Progenitor cell of endocrine pancreas (in vitro differentiated cells): ENCODE results near the gene CTBP2. TPM values are rescaled to one million over a fixed set of nuclear protein-coding genes. Genes with fewer than 3 reads are reported as not detected.

Experiments used
- DNase-seq: peaks from one replicate; pipeline ENCODE4 v3.0.0; 2021; ENCODE audit warnings: low spot score; ENCODE audit not compliant: unreplicated experiment
- H3K27ac Mint-ChIP-seq: 2 replicates; pipeline ENCODE4 v1.8.0; 2021; ENCODE audit warnings: mild to moderate bottlenecking, moderate library complexity, mixed read lengths
- H3K27me3 Mint-ChIP-seq: 2 replicates; pipeline ENCODE4 v1.8.0; 2021; ENCODE audit warnings: mixed read lengths
- H3K36me3 Mint-ChIP-seq: 2 replicates; pipeline ENCODE4 v1.8.0; 2022; ENCODE audit warnings: mixed read lengths; ENCODE audit not compliant: insufficient read depth
- H3K4me1 Mint-ChIP-seq: 2 replicates; pipeline ENCODE4 v1.8.0; 2021; ENCODE audit warnings: low read depth, mixed read lengths
- H3K4me3 Mint-ChIP-seq: 2 replicates; pipeline ENCODE4 v1.8.0; 2021; ENCODE audit warnings: low read depth, mild to moderate bottlenecking, moderate library complexity, mixed read lengths
- H3K9me3 Mint-ChIP-seq: 2 replicates; pipeline ENCODE4 v1.8.0; 2021; ENCODE audit warnings: low read depth, mixed read lengths
- total RNA-seq: library from RNA; stranded (reverse); gene quantifications from 2 replicates; pipeline ENCODE4 v1.2.1, GENCODE V29; 2021
- TF ChIP-seq, protein P1 (sequence below): fragments of 200-600 bp; sonication (generic); IDR thresholded peaks from one replicate; pipeline ENCODE4 v1.5.0; 2021; ENCODE audit warnings: antibody characterized with exemption, mild to moderate bottlenecking; ENCODE audit not compliant: unreplicated experiment

Gene CTBP2
- total RNA-seq, 1 donor from 2014 or later: 182 TPM

- H3K4me3 Mint-ChIP-seq: no peak overlapping the region
- H3K36me3 Mint-ChIP-seq: peaks cover 20% of the 10 kb centered on the region
- H3K9me3 Mint-ChIP-seq: no peaks in the 10 kb centered on the region
- no peak for DNase-seq
- peak overlapping the region; percentile 50 for H3K27ac Mint-ChIP-seq
- TF ChIP-seq, protein P1, sequence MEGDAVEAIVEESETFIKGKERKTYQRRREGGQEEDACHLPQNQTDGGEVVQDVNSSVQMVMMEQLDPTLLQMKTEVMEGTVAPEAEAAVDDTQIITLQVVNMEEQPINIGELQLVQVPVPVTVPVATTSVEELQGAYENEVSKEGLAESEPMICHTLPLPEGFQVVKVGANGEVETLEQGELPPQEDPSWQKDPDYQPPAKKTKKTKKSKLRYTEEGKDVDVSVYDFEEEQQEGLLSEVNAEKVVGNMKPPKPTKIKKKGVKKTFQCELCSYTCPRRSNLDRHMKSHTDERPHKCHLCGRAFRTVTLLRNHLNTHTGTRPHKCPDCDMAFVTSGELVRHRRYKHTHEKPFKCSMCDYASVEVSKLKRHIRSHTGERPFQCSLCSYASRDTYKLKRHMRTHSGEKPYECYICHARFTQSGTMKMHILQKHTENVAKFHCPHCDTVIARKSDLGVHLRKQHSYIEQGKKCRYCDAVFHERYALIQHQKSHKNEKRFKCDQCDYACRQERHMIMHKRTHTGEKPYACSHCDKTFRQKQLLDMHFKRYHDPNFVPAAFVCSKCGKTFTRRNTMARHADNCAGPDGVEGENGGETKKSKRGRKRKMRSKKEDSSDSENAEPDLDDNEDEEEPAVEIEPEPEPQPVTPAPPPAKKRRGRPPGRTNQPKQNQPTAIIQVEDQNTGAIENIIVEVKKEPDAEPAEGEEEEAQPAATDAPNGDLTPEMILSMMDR: no peak
- H3K4me1 Mint-ChIP-seq: peaks cover 38% of the 10 kb centered on the region
- H3K27me3 Mint-ChIP-seq: no peaks in the 10 kb centered on the region
Observed at GRCh38 chr10:125087191-125087896, 73.0 kb downstream of the CTBP2 start.

DNA sequence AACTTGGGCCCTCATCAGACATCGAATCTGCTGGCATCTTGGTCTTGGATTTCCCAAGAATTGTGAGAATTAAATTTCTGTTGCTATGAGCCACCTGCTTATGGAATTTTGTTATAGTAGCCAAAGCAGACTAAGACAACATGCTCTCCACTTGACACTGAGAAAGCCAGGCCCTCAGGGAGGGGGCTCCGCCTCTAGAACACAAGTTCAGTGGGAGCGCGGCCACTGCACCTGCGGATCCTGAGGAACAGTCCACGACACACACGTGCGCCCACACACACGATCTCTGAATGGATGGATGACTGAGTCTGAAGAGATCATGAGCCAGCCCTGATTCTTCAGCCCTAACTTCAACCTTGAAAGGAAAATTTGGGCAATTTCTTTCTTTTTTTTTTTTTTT lies 73.7 kb downstream of the CTBP2 start:
- H3K4me1 Mint-ChIP-seq: peaks cover 38% of the 10 kb centered on the region
- H3K27ac Mint-ChIP-seq: no peak overlapping the region
- H3K36me3 Mint-ChIP-seq: peaks cover 20% of the 10 kb centered on the region
- TF ChIP-seq, protein P1: no peak
- H3K9me3 Mint-ChIP-seq: no peaks in the 10 kb centered on the region
- H3K27me3 Mint-ChIP-seq: no peaks in the 10 kb centered on the region
- no peak overlapping the region for H3K4me3 Mint-ChIP-seq
- DNase-seq: no peak

DNA sequence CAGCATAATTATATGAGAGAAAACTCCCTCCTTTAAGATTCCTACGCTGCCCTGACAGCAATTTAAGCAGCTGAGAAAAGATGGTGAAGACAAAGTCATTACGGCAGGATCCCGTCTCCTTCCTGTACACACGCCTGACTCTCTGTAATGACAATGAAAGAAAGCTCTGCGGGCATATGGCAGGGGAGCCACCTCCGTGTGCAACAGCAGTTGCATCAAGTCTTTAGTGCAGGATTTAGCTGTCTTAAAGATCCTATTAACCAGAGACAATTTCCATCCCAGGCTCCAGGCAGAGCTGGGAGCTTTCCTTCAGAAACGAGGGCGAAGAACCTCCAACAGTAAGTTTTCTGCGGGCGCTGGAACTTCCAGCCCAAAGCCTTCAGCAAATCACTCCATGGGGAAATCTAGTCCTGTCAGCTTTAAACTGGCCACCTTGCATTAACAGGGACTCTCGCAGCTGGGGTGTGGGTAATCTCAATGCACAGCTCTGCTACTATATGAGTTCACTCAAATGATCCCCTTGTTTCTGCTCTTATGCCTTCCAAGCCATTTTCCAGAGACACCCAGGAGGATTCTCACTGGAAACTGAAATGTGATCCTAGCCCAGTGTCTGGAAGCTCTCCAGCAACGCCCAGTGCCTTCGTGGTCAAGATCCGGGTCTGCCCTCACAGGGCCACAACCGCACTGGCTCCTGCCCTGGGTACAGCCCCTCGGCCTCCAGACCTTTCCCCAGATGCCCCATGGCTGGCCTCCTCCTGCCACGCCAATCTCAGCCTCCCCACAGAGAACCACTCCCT lies 74.9 kb downstream of the CTBP2 start:
- Mint-ChIP-seq H3K27me3 (no peaks in the 10 kb centered on the region), H3K4me1 (peaks cover 42% of the 10 kb centered on the region), H3K36me3 (peaks cover 20% of the 10 kb centered on the region), H3K9me3 (no peaks in the 10 kb centered on the region), H3K4me3 (no peak overlapping the region), H3K27ac (peak overlapping the region; percentile 69)
- DNase-seq: no peak
- TF ChIP-seq, protein P1: no peak

- H3K4me3 Mint-ChIP-seq: peak overlapping the region; percentile 28
- H3K36me3 Mint-ChIP-seq: peaks cover 25% of the 10 kb centered on the region
- DNase-seq: no peak
- TF ChIP-seq, protein P1: no peak
- peaks cover 38% of the 10 kb centered on the region for H3K4me1 Mint-ChIP-seq
- H3K27me3 Mint-ChIP-seq: no peaks in the 10 kb centered on the region
- H3K27ac Mint-ChIP-seq: peak overlapping the region; percentile 92
- no peaks in the 10 kb centered on the region for H3K9me3 Mint-ChIP-seq
Observed at GRCh38 chr10:125084614-125085257, 75.6 kb downstream of the CTBP2 start.

GRCh38 chr10:125084191-125084613 lies 76.2 kb downstream of the CTBP2 start:
- Mint-ChIP-seq H3K27ac (peak overlapping the region; percentile 83), H3K4me3 (no peak overlapping the region), H3K27me3 (no peaks in the 10 kb centered on the region), H3K36me3 (peaks cover 25% of the 10 kb centered on the region), H3K4me1 (peaks cover 34% of the 10 kb centered on the region), H3K9me3 (no peaks in the 10 kb centered on the region)
- TF ChIP-seq, protein P1: no peak
- no peak for DNase-seq
